ENCODE data around the gene MGAT4A.

Gene MGAT4A

DNA sequence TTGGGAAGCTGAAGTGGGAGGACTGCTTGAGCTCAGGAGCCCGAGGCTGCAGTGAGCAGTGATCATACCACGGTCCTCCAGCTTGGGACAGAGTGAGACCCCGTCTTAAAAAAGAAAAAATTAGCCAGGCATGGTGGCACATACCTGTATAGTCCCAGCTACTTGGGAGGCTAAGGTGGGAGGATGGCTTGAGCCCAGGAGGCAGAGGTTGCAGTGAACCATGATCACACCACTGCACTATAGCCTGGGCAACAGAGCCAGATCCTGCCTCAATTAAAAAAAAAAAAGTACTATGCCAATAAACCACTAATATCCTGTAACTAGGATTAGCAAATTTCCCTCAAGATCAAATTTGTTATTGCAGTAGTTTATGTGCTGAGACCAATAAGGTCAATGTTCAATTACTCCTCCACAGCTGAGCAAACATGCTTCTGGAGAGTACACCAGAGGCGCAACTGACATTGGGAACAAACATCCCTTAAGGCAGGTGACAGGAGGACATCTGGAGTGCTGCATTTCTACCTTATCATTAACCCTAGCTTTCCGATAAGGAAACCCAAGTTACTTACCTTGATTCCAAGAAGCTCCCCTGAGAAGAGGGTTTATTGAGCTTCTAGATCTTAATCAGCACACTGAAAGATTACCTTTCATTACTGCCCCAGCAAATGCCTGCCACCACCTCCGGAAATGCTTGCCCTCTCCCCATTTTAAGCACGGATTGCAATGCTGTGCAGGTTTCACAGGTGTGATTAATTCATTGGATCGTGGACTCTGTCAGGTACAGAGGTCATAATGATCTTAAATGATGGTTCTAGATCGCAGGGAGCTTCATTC, 26.2 kb downstream of the MGAT4A start:
- no peaks in the 10 kb centered on the region for H3K36me3 ChIP-seq (replicated peaks)
- no peak overlapping the region for H3K4me3 ChIP-seq (ENCODE audit: low read depth, low read length)
- in situ Hi-C loops (cut with HindIII; ENCODE audit: low pct_ligation_motif_present, low sequenced_read_pairs): no loop called here
- H3K27me3 ChIP-seq (replicated peaks): no peaks in the 10 kb centered on the region
- TF ChIP-seq, protein P1, sequence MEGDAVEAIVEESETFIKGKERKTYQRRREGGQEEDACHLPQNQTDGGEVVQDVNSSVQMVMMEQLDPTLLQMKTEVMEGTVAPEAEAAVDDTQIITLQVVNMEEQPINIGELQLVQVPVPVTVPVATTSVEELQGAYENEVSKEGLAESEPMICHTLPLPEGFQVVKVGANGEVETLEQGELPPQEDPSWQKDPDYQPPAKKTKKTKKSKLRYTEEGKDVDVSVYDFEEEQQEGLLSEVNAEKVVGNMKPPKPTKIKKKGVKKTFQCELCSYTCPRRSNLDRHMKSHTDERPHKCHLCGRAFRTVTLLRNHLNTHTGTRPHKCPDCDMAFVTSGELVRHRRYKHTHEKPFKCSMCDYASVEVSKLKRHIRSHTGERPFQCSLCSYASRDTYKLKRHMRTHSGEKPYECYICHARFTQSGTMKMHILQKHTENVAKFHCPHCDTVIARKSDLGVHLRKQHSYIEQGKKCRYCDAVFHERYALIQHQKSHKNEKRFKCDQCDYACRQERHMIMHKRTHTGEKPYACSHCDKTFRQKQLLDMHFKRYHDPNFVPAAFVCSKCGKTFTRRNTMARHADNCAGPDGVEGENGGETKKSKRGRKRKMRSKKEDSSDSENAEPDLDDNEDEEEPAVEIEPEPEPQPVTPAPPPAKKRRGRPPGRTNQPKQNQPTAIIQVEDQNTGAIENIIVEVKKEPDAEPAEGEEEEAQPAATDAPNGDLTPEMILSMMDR (IDR thresholded peaks at IDR 0.05; ENCODE audit: low read depth, low read length, missing control alignments): no peak
- no peak for DNase-seq
- H3K27ac ChIP-seq: no peak overlapping the region

- TF ChIP-seq, protein P1 (IDR thresholded peaks at IDR 0.05; ENCODE audit: low read depth, low read length, missing control alignments): no peak
- in situ Hi-C loops (cut with HindIII; ENCODE audit: low pct_ligation_motif_present, low sequenced_read_pairs): no loop called here
- no peaks in the 10 kb centered on the region for H3K27me3 ChIP-seq (replicated peaks)
- no peaks in the 10 kb centered on the region for H3K36me3 ChIP-seq (replicated peaks)
- H3K27ac ChIP-seq: no peak overlapping the region
- no peak overlapping the region for H3K4me3 ChIP-seq (ENCODE audit: low read depth, low read length)
- no peak for DNase-seq
These were observed 27.2 kb downstream of the MGAT4A start for GRCh38 chr2:98703738-98704137.

GRCh38 chr2:98702858-98703620, 27.9 kb downstream of the MGAT4A start:
- H3K4me3 ChIP-seq (ENCODE audit: low read depth, low read length): no peak overlapping the region
- no peaks in the 10 kb centered on the region for H3K27me3 ChIP-seq (replicated peaks)
- TF ChIP-seq, protein P1 (IDR thresholded peaks at IDR 0.05; ENCODE audit: low read depth, low read length, missing control alignments): no peak
- H3K36me3 ChIP-seq (replicated peaks): no peaks in the 10 kb centered on the region
- no peak overlapping the region for H3K27ac ChIP-seq
- in situ Hi-C loops (cut with HindIII; ENCODE audit: low pct_ligation_motif_present, low sequenced_read_pairs): no loop called here
- no peak for DNase-seq

DNA sequence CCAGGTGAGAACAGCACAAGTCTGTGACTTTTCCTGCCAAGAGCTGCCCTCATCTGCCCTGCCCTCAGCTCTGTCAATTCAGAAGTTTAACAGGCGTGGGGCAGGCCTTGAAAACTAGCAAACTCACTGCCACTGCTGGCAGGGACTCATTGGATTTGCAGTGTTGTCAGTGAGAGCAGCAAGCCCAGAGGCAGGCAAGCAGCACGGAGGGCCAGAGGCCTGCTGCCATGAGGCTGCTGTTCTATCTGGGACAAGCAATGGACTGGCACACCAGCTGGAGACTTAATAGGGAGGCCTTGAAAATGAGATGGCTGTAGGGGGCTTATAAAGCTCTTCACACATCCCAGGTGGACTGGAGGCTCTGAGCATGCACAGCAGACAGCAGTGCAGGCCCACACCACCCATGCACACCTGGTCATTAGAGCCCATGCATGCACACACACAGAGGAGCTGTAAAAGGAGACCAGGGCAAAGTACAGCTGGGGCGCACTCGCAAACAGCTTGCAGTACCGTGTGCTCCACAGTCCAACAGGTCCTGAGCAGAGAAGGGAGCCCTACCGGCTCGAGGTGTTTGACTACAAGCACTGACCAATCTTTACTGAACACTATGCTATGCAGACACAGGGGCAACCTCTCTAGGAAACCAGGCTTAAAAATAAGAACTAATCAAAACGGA, 28.7 kb downstream of the MGAT4A start:
- in situ Hi-C loops (cut with HindIII; ENCODE audit: low pct_ligation_motif_present, low sequenced_read_pairs): no loop called here
- H3K27ac ChIP-seq: no peak overlapping the region
- H3K4me3 ChIP-seq (ENCODE audit: low read depth, low read length): no peak overlapping the region
- TF ChIP-seq, protein P1 (IDR thresholded peaks at IDR 0.05; ENCODE audit: low read depth, low read length, missing control alignments): no peak
- DNase-seq: no peak
- no peaks in the 10 kb centered on the region for H3K36me3 ChIP-seq (replicated peaks)
- H3K27me3 ChIP-seq (replicated peaks): no peaks in the 10 kb centered on the region

DNA sequence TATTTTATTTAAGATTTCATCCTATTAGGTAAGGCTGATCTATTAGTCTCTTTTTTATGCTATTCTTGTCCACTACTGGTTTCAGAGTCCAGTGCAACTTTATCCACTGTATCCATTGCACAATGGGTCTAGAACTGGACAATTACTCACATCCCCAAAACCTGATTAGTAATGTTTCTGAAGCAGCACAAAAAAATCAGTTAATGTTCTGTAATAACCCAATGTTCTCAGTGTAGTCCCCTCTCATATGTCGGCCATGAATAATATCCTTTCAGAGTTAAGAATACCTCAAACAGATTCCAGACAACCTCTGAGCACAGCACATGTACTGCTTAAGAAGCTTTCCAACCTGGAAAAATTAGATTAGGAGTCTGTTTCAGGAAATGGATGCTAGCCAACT, 29.7 kb downstream of the MGAT4A start:
- no peak overlapping the region for H3K27ac ChIP-seq
- in situ Hi-C loops (cut with HindIII; ENCODE audit: low pct_ligation_motif_present, low sequenced_read_pairs): no loop called here

More for the DNA sequence above, 29.7 kb downstream of the MGAT4A start:
- DNase-seq: no peak
- Histone ChIP-seq H3K27me3 (replicated peaks) (no peaks in the 10 kb centered on the region), H3K36me3 (replicated peaks) (no peaks in the 10 kb centered on the region), H3K4me3 (ENCODE audit: low read depth, low read length) (no peak overlapping the region)
- TF ChIP-seq, protein P1 (IDR thresholded peaks at IDR 0.05; ENCODE audit: low read depth, low read length, missing control alignments): no peak
